Mesenteric fat pad (tissue), 1 donor: ENCODE measurements around the gene UBE2R2. TPM values are rescaled to one million over a fixed set of nuclear protein-coding genes. Genes with fewer than 3 reads are reported as not detected.

ENCODE experiments used
- total RNA-seq: library from RNA; stranded (reverse); fragmentation: NEBNext Ultra II Directional; extraction: Animal tissue kit (Norgen Biotek cat#: 25700); gene quantifications from one replicate; pipeline ENCODE4 v1.2.1, GENCODE V29; 2021
- donor health status: DM: yes; HTN: yes; CAD: no.

UBE2R2 gene
- total RNA-seq, 1 donor from 2014 or later = 43.6 TPM

Other genes starting within 250 kb of the UBE2R2 start
- gene PRSS3, start 21.6 kb upstream of the UBE2R2 start, total RNA-seq = not detected
- 27.0 TPM for gene UBAP2, start 231.7 kb downstream of the UBE2R2 start, total RNA-seq